Measurements from ENCODE around the gene AP4S1.
"Not testable (repeated sequence)": the region's sequence is repeated elsewhere in the genome, so short reads cannot be mapped to it uniquely, and the experiment has no call there.

Gene AP4S1

DNA sequence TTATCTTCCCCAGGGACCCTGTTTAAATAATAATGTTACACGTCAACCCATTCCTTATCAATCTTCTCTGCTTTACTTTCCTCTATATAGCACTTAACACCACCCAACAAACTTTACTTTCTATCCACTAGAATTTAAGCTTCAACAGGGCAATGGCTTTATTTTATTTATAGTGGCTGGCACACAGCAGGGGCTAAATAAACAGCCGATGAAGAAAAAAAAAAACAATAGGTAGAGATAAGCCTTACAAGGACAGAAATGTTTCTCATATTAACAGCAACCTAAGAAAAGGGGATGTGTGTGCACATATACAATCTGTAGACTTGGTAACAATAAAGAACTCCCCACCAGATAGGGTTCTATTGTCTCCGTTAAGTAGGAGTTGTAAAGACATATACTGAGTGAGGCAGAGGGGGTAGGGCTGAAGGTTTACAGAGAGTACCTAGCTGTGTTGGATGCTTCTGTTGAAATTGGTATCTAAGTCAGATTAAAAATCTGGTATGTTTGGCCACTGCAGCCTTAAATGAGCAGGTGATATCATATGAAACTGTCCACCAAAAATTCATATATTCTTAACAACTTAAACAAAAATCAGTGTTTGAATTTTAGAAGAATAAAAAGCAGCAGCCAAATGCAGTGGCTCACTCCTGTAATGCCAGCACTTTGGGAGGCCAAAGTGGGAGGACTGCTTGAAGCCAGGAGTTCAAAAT is 24.7 kb upstream of the AP4S1 start:
- peaks cover 21% of the 10 kb centered on the region; the same call in 1 of the 2 replicates for H3K9me3 ChIP-seq (ENCODE audit: insufficient read depth, low read depth, low read length)
- H3K4me1 ChIP-seq (ENCODE audit: insufficient read depth, low read length, poor library complexity, severe bottlenecking): no peaks in the 10 kb centered on the region
- TF ChIP-seq, protein P1, sequence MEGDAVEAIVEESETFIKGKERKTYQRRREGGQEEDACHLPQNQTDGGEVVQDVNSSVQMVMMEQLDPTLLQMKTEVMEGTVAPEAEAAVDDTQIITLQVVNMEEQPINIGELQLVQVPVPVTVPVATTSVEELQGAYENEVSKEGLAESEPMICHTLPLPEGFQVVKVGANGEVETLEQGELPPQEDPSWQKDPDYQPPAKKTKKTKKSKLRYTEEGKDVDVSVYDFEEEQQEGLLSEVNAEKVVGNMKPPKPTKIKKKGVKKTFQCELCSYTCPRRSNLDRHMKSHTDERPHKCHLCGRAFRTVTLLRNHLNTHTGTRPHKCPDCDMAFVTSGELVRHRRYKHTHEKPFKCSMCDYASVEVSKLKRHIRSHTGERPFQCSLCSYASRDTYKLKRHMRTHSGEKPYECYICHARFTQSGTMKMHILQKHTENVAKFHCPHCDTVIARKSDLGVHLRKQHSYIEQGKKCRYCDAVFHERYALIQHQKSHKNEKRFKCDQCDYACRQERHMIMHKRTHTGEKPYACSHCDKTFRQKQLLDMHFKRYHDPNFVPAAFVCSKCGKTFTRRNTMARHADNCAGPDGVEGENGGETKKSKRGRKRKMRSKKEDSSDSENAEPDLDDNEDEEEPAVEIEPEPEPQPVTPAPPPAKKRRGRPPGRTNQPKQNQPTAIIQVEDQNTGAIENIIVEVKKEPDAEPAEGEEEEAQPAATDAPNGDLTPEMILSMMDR (conservative IDR thresholded peaks at IDR 0.05; ENCODE audit: low read length): no peak
- no peak for TF ChIP-seq EZH2phosphoT487 (IDR thresholded peaks at IDR 0.05; ENCODE audit: borderline replicate concordance)
- peaks cover 35% of the 10 kb centered on the region for H4K20me1 ChIP-seq (ENCODE audit: insufficient read depth, low read length, poor library complexity, severe bottlenecking)
- H3K4me2 ChIP-seq (ENCODE audit: low read depth, low read length, poor library complexity, severe bottlenecking): no peak overlapping the region
- no peak overlapping the region for H3K9ac ChIP-seq (ENCODE audit: low read depth, low read length, poor library complexity, severe bottlenecking)
- peaks cover 37% of the 10 kb centered on the region for H3K36me3 ChIP-seq (ENCODE audit: insufficient read depth, low read length)
- no peak overlapping the region for H3K4me3 ChIP-seq (ENCODE audit: low read length, poor library complexity, severe bottlenecking)
- H3K27me3 ChIP-seq (ENCODE audit: insufficient read depth, low read length, poor library complexity, severe bottlenecking): no peaks in the 10 kb centered on the region
- H3K79me2 ChIP-seq (ENCODE audit: insufficient read depth, low read length): peaks cover 87% of the 10 kb centered on the region
- H3F3A ChIP-seq (ENCODE audit: low read depth): no peaks in the 10 kb centered on the region
- no peaks in the 10 kb centered on the region for H3K9me2 ChIP-seq (replicated peaks; ENCODE audit: low read depth, low read length)
- H2AFZ ChIP-seq (ENCODE audit: low read length): no peak overlapping the region

DNA sequence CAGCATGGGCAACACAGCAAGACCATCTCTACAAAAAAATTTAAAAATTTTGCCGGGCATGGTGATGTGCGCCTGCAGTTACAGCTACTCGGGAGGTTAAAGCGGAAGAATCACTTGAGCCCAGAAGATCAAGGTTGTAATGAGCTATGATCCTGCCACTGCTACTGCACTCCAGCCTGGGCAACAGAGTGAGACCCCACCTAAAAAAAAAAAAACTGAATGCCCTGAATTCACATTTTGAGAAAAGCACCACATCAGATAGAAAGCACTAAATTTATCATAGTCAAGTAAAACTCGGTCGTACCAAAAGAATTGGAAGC is 24.1 kb upstream of the AP4S1 start:
- H3K9ac ChIP-seq (ENCODE audit: low read depth, low read length, poor library complexity, severe bottlenecking): no peak overlapping the region
- H4K20me1 ChIP-seq (ENCODE audit: insufficient read depth, low read length, poor library complexity, severe bottlenecking): peaks cover 35% of the 10 kb centered on the region
- TF ChIP-seq EZH2phosphoT487 (IDR thresholded peaks at IDR 0.05; ENCODE audit: borderline replicate concordance): no peak
- TF ChIP-seq, protein P1 (conservative IDR thresholded peaks at IDR 0.05; ENCODE audit: low read length): no peak
- no peak overlapping the region for H2AFZ ChIP-seq (ENCODE audit: low read length)
- H3F3A ChIP-seq (ENCODE audit: low read depth): no peaks in the 10 kb centered on the region
- no peaks in the 10 kb centered on the region for H3K9me2 ChIP-seq (replicated peaks; ENCODE audit: low read depth, low read length)
- no peak overlapping the region for H3K4me2 ChIP-seq (ENCODE audit: low read depth, low read length, poor library complexity, severe bottlenecking)
- H3K4me1 ChIP-seq (ENCODE audit: insufficient read depth, low read length, poor library complexity, severe bottlenecking): no peaks in the 10 kb centered on the region
- peaks cover 21% of the 10 kb centered on the region; the same call in 1 of the 2 replicates for H3K9me3 ChIP-seq (ENCODE audit: insufficient read depth, low read depth, low read length)
- peaks cover 37% of the 10 kb centered on the region for H3K36me3 ChIP-seq (ENCODE audit: insufficient read depth, low read length)
- no peak overlapping the region for H3K4me3 ChIP-seq (ENCODE audit: low read length, poor library complexity, severe bottlenecking)
- no peaks in the 10 kb centered on the region for H3K27me3 ChIP-seq (ENCODE audit: insufficient read depth, low read length, poor library complexity, severe bottlenecking)
- peaks cover 87% of the 10 kb centered on the region for H3K79me2 ChIP-seq (ENCODE audit: insufficient read depth, low read length)

DNA sequence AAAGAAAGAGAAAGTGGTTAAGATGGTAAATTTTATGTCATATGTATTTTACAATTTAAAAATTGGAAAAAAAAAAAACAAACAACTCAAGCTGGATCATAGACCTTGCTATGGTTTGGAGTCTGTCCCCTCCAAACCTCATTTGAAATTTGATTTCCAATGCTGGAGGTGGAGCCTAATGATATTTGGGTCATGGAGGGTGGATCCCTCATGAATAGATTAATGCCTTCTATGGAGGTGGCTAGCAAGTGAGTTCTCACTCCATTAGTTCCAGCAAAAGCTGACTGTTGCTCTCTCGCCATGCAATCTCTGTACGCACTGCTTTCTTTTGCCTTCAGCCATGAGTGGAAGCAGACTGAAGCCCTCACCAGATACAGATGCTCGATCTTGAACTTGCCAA is 22.2 kb upstream of the AP4S1 start:
- Histone ChIP-seq H3K27me3 (ENCODE audit: insufficient read depth, low read length, poor library complexity, severe bottlenecking) (no peaks in the 10 kb centered on the region), H3K36me3 (ENCODE audit: insufficient read depth, low read length) (peaks cover 28% of the 10 kb centered on the region), H2AFZ (ENCODE audit: low read length) (no peak overlapping the region), H3K79me2 (ENCODE audit: insufficient read depth, low read length) (peaks cover 85% of the 10 kb centered on the region), H3K9ac (ENCODE audit: low read depth, low read length, poor library complexity, severe bottlenecking) (no peak overlapping the region), H3K4me2 (ENCODE audit: low read depth, low read length, poor library complexity, severe bottlenecking) (no peak overlapping the region), H3K4me1 (ENCODE audit: insufficient read depth, low read length, poor library complexity, severe bottlenecking) (no peaks in the 10 kb centered on the region), H3K9me3 (ENCODE audit: insufficient read depth, low read depth, low read length) (peaks cover 16% of the 10 kb centered on the region; the same call in 1 of the 2 replicates), H4K20me1 (ENCODE audit: insufficient read depth, low read length, poor library complexity, severe bottlenecking) (peaks cover 40% of the 10 kb centered on the region), H3K9me2 (replicated peaks; ENCODE audit: low read depth, low read length) (no peaks in the 10 kb centered on the region), H3F3A (ENCODE audit: low read depth) (no peaks in the 10 kb centered on the region), H3K4me3 (ENCODE audit: low read length, poor library complexity, severe bottlenecking) (no peak overlapping the region)
- TF ChIP-seq, protein P1 (conservative IDR thresholded peaks at IDR 0.05; ENCODE audit: low read length): no peak
- TF ChIP-seq EZH2phosphoT487 (IDR thresholded peaks at IDR 0.05; ENCODE audit: borderline replicate concordance): no peak

DNA sequence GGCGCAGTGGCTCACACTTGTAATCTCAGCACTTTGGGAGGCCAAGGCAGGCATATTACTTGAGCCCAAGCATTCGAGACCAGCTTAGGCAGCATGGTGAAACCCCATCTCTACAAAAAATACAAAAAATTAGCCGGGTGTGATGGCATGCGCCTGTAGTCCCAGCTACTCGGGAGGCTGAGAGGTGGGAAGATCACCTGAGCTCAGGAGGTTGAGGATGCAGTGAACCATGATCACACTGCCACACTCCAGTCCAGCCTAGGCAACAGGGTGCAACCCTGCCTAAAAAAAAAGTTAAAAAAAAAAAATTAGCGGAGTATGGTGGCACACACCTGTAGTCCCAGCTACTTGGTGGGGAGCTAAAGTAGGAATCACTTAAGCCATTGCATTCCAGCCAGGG is 21.4 kb upstream of the AP4S1 start:
- H3K4me1 ChIP-seq (ENCODE audit: insufficient read depth, low read length, poor library complexity, severe bottlenecking); H3K4me2 ChIP-seq (ENCODE audit: low read depth, low read length, poor library complexity, severe bottlenecking); H3F3A ChIP-seq (ENCODE audit: low read depth); H2AFZ ChIP-seq (ENCODE audit: low read length); H3K9me2 ChIP-seq (replicated peaks; ENCODE audit: low read depth, low read length); H3K9ac ChIP-seq (ENCODE audit: low read depth, low read length, poor library complexity, severe bottlenecking); H3K27me3 ChIP-seq (ENCODE audit: insufficient read depth, low read length, poor library complexity, severe bottlenecking); H3K4me3 ChIP-seq (ENCODE audit: low read length, poor library complexity, severe bottlenecking); H3K9me3 ChIP-seq (ENCODE audit: insufficient read depth, low read depth, low read length): not testable (repeated sequence)
- Histone ChIP-seq H3K79me2 (ENCODE audit: insufficient read depth, low read length) (peaks cover 85% of the 10 kb centered on the region), H3K36me3 (ENCODE audit: insufficient read depth, low read length) (peaks cover 22% of the 10 kb centered on the region), H4K20me1 (ENCODE audit: insufficient read depth, low read length, poor library complexity, severe bottlenecking) (peaks cover 45% of the 10 kb centered on the region)

Data from Loucy (cell line).